ENCODE data around the gene ZZZ3. TPM values are rescaled to one million over a fixed set of nuclear protein-coding genes. Genes with fewer than 3 reads are reported as not detected.

ZZZ3 gene
- total and polyA plus RNA-seq, 2 donors from 2014 or later, result 12.3 to 55.3 TPM

GRCh38 chr1:77668924-77669449, 13.5 kb downstream of the ZZZ3 start:
- FAIRE-seq (no peak), DNase-seq (no peak)
- H3K27ac ChIP-seq (ENCODE audit: low read depth in 2 of 2, low read length in 2 of 2), result no peak overlapping the region
- H3K4me3 ChIP-seq (ENCODE audit: low read length in 3 of 3), result no peak overlapping the region
- no peak overlapping the region for H3K9ac ChIP-seq (ENCODE audit: low read length in 3 of 3)
- intact Hi-C loops (cut with DNase I), result no loop called here
- TF ChIP-seq, protein P1, sequence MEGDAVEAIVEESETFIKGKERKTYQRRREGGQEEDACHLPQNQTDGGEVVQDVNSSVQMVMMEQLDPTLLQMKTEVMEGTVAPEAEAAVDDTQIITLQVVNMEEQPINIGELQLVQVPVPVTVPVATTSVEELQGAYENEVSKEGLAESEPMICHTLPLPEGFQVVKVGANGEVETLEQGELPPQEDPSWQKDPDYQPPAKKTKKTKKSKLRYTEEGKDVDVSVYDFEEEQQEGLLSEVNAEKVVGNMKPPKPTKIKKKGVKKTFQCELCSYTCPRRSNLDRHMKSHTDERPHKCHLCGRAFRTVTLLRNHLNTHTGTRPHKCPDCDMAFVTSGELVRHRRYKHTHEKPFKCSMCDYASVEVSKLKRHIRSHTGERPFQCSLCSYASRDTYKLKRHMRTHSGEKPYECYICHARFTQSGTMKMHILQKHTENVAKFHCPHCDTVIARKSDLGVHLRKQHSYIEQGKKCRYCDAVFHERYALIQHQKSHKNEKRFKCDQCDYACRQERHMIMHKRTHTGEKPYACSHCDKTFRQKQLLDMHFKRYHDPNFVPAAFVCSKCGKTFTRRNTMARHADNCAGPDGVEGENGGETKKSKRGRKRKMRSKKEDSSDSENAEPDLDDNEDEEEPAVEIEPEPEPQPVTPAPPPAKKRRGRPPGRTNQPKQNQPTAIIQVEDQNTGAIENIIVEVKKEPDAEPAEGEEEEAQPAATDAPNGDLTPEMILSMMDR (IDR thresholded peaks at IDR 0.05; ENCODE audit: borderline replicate concordance, extremely low read depth, insufficient read depth), result no peak
- no peaks in the 10 kb centered on the region for H3K27me3 ChIP-seq (ENCODE audit: control insufficient read depth, insufficient read depth, low read length)
- peaks cover 0 to 5% (median 4%) of the 10 kb centered on the region in 3 donors for H3K4me1 ChIP-seq (ENCODE audit: control insufficient read depth in 2 of 3, insufficient read depth in 2 of 3, low read depth in 1 of 3, low read length in 3 of 3)
- H3K36me3 ChIP-seq (ENCODE audit: control insufficient read depth in 2 of 3, insufficient read depth in 3 of 3, low read length in 3 of 3), result no peaks in the 10 kb centered on the region
- H3K9me3 ChIP-seq (ENCODE audit: control insufficient read depth in 2 of 3, insufficient read depth in 1 of 3, low read length in 3 of 3), result no peaks in the 10 kb centered on the region

DNA sequence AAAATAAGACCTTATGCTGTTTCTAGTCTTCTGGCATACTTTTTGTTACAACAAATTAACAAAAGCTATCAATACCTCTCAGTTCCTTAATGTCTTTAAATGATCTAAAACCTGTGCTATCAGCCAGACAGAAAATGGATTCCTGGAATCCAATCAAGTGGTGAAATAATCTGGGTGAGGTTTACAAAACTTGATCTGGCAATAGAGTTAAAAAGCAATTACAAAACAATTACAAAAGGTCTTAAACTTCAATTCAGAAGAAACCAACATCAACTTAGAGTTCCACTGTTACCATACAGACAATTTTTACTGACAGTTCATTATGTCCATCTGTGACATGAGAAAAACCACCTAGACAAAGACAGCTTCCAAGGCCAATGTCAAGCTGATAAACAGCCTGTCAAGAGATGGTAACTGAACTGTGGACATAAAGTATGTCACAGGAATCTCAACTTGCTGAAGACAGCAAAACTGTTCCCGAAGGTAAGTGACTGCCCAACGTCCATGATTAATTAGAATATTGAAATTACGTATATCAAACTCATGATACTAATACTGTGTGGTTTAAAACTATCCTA, 17.4 kb downstream of the ZZZ3 start:
- Histone ChIP-seq H3K27me3 (ENCODE audit: control insufficient read depth, insufficient read depth, low read length) (no peaks in the 10 kb centered on the region), H3K9me3 (ENCODE audit: control insufficient read depth in 2 of 3, insufficient read depth in 1 of 3, low read length in 3 of 3) (no peaks in the 10 kb centered on the region), H3K4me1 (ENCODE audit: control insufficient read depth in 2 of 3, insufficient read depth in 2 of 3, low read depth in 1 of 3, low read length in 3 of 3) (peaks cover 0 to 3% (median 0%) of the 10 kb centered on the region in 3 donors), H3K36me3 (ENCODE audit: control insufficient read depth in 2 of 3, insufficient read depth in 3 of 3, low read length in 3 of 3) (no peaks in the 10 kb centered on the region), H3K4me3 (ENCODE audit: low read length in 3 of 3) (no peak overlapping the region), H3K27ac (ENCODE audit: low read depth in 2 of 2, low read length in 2 of 2) (no peak overlapping the region), H3K9ac (ENCODE audit: low read length in 3 of 3) (no peak overlapping the region)
- DNase-seq (no peak), FAIRE-seq (no peak)
- TF ChIP-seq, protein P1 (IDR thresholded peaks at IDR 0.05; ENCODE audit: borderline replicate concordance, extremely low read depth, insufficient read depth), result no peak
- intact Hi-C loops (cut with DNase I), result no loop called here

DNA sequence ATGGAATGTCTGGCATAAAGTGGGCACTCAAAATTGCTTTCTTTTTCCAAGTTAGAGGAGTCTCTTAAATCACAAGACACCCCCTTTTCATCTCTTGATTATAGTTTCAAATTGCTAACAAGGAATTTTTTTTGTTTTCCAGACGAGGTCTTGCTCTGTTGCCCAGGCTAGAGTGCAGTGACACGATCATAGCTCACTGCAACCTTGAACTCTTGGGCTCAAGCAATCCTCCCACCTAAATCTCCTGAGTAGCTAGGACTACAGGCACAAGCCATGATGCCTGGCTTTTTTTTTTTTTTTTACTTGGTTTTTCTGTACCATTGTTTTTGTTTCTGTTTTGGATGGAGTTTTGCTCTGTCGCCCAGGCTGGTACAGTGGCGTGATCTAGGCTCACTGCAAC, 20.8 kb downstream of the ZZZ3 start:
- intact Hi-C loops (cut with DNase I), result no loop called here
- Histone ChIP-seq H3K4me1 (ENCODE audit: control insufficient read depth in 2 of 3, insufficient read depth in 2 of 3, low read depth in 1 of 3, low read length in 3 of 3) (peaks cover 0 to 3% (median 0%) of the 10 kb centered on the region in 3 donors), H3K9me3 (ENCODE audit: control insufficient read depth in 2 of 3, insufficient read depth in 1 of 3, low read length in 3 of 3) (no peaks in the 10 kb centered on the region), H3K9ac (ENCODE audit: low read length in 3 of 3) (no peak overlapping the region), H3K27ac (ENCODE audit: low read depth in 2 of 2, low read length in 2 of 2) (no peak overlapping the region), H3K4me3 (ENCODE audit: low read length in 3 of 3) (no peak overlapping the region), H3K27me3 (ENCODE audit: control insufficient read depth, insufficient read depth, low read length) (no peaks in the 10 kb centered on the region), H3K36me3 (ENCODE audit: control insufficient read depth in 2 of 3, insufficient read depth in 3 of 3, low read length in 3 of 3) (no peaks in the 10 kb centered on the region)
- TF ChIP-seq, protein P1 (IDR thresholded peaks at IDR 0.05; ENCODE audit: borderline replicate concordance, extremely low read depth, insufficient read depth), result no peak
- no peak for FAIRE-seq
- DNase-seq, result no peak
